ENCODE results near the gene CLCA2. TPM values are rescaled to one million over a fixed set of nuclear protein-coding genes. Genes with fewer than 3 reads are reported as not detected.
A peak's percentile ranks its signal among the peaks of the same experiment; 100 is the strongest.

CLCA2 gene
- total RNA-seq, 1 donor, result 0.43 TPM

DNA sequence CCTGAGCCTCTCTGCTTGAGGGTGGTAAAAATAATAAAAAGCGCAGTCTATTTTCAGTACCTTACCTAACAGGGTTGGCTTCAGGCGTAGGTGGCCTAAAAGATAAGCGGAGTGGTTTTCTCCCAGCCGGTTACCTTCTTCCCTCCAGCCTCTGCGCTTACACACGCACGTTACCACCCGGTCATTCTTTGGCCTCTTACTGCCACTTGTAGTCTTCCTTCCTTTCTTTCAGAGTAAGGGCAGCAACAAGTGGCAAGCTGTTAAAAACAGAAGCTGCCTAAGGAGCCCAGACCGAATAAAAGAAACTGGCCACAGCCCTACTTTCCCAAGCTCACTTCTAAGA, 80.1 kb downstream of the CLCA2 start:
- TF ChIP-seq, protein P1, sequence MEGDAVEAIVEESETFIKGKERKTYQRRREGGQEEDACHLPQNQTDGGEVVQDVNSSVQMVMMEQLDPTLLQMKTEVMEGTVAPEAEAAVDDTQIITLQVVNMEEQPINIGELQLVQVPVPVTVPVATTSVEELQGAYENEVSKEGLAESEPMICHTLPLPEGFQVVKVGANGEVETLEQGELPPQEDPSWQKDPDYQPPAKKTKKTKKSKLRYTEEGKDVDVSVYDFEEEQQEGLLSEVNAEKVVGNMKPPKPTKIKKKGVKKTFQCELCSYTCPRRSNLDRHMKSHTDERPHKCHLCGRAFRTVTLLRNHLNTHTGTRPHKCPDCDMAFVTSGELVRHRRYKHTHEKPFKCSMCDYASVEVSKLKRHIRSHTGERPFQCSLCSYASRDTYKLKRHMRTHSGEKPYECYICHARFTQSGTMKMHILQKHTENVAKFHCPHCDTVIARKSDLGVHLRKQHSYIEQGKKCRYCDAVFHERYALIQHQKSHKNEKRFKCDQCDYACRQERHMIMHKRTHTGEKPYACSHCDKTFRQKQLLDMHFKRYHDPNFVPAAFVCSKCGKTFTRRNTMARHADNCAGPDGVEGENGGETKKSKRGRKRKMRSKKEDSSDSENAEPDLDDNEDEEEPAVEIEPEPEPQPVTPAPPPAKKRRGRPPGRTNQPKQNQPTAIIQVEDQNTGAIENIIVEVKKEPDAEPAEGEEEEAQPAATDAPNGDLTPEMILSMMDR (IDR thresholded peaks at IDR 0.05; ENCODE audit: insufficient read depth, low read depth, low read length), result no peak
- no peak for DNase-seq (ENCODE audit: low read depth)
- peak overlapping the region; percentile 42 for H3K4me3 ChIP-seq (ENCODE audit: low read depth, low read length)

DNA sequence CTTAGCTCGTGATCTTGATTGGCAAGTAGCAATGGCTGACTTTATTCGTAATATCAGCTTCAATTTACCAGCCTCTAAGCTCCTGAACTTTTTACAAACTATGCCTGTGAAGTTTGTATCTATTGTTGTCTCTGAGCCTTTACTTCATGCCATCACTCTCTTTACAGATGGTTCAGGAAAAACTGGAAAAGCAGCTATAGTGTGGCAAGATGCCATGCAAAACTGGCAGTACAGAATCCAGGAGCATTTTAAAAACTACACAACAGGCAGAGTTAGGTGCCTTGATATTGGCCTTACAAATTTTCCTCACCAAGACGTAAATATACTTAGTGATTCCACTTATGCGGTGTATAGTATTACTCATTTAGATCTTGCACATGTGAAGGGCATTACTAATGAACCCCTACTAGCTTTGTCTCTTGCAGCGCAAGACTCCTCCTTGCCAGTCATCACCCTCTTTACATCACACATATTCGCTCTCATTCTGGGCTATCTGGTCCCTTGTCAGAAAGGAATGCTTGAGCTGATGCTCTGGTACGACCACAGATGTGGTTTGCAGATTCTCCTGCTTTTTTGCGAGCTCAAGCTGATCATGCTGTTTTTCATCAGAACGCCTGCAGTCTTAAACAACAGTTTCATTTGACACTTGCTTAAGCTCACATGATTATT, 81.1 kb downstream of the CLCA2 start:
- DNase-seq (ENCODE audit: low read depth), result peak; percentile 79
- TF ChIP-seq, protein P1 (IDR thresholded peaks at IDR 0.05; ENCODE audit: insufficient read depth, low read depth, low read length), result no peak
- no peak overlapping the region for H3K4me3 ChIP-seq (ENCODE audit: low read depth, low read length)

DNA sequence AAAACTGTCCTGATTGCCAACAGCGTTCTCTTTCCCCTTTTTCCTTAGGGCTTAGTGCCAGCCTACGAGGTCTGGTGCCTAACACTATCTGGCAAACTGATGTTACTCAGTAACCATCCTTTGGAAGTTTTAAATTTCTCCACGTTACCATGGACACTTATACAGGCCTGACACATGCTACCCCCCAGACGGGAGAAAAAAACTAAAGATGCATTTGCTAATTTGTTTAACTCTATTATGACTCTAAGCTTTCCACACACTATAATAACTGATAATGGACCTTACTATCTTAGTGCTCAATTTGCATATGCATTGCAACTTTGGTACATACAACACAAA, 81.6 kb downstream of the CLCA2 start:
- H3K4me3 ChIP-seq (ENCODE audit: low read depth, low read length), result no peak overlapping the region
- TF ChIP-seq, protein P1 (IDR thresholded peaks at IDR 0.05; ENCODE audit: insufficient read depth, low read depth, low read length), result no peak
- DNase-seq (ENCODE audit: low read depth), result no peak

Other genes with a start within 250 kb of the CLCA2 start
- gene ODF2L, start 27.8 kb upstream of the CLCA2 start, total RNA-seq, result 40.3 and 44.5 TPM in 2 replicates
- under 0.01 TPM in 1 of 2 replicates, not detected in the other for gene CLCA1, start 44.8 kb downstream of the CLCA2 start, total RNA-seq
- gene CLCA4, start 122.9 kb downstream of the CLCA2 start, total RNA-seq, result not detected in 2 replicates